ENCODE measurements around the gene BCKDHB. TPM values are rescaled to one million over a fixed set of nuclear protein-coding genes. Genes with fewer than 3 reads are reported as not detected.
A peak's percentile ranks its signal among the peaks of the same experiment; 100 is the strongest.

Gene BCKDHB
- polyA plus RNA-seq, 1 donor (not counting 4 experiments of a cell fraction or from before 2014, with no cell fraction given): 20.9 TPM

GRCh38 chr6:80161434-80161833 is 55.0 kb downstream of the BCKDHB start:
- Histone ChIP-seq H3K4me3 (ENCODE audit: control insufficient read depth in 2 of 3, extremely low read depth in 1 of 3, insufficient read depth in 2 of 3, low read depth in 1 of 3, low read length in 3 of 3) (no peak overlapping the region), H3K9me1 (ENCODE audit: control insufficient read depth, extremely low read depth, insufficient read depth, low read length) (no peaks in the 10 kb centered on the region), H2AFZ (ENCODE audit: control insufficient read depth, low read length) (no peak overlapping the region), H4K20me1 (ENCODE audit: control insufficient read depth, extremely low read depth, insufficient read depth, low read length) (no peaks in the 10 kb centered on the region), H3K4me1 (ENCODE audit: control insufficient read depth, extremely low read depth, insufficient read depth, low read length) (peaks cover 28% of the 10 kb centered on the region), H3K9me3 (ENCODE audit: control insufficient read depth, low read depth, low read length) (no peaks in the 10 kb centered on the region), H3K9ac (ENCODE audit: control insufficient read depth, extremely low read depth, insufficient read depth, low read length) (no peak overlapping the region), H3K27ac (ENCODE audit: control insufficient read depth, insufficient read depth, low read length) (no peak overlapping the region), H3K79me2 (ENCODE audit: control insufficient read depth, insufficient read depth, low read length) (no peaks in the 10 kb centered on the region), H3K36me3 (ENCODE audit: control insufficient read depth in 2 of 2, extremely low read depth in 1 of 2, insufficient read depth in 2 of 2, low read length in 2 of 2) (no peaks in the 10 kb centered on the region), H3K27me3 (ENCODE audit: control insufficient read depth, extremely low read depth, insufficient read depth, low read length) (no peaks in the 10 kb centered on the region), H3K4me2 (ENCODE audit: control insufficient read depth, extremely low read depth, insufficient read depth, low read depth, low read length) (no peak overlapping the region)
- dilution Hi-C loops (cut with MboI; ENCODE audit: extremely low pct_ligation_motif_present, low sequenced_read_pairs): no loop called here
- no peak for TF ChIP-seq EZH2 (IDR thresholded peaks at IDR 0.05; ENCODE audit: low read length)
- no peak for TF ChIP-seq CTCF (optimal IDR thresholded peaks at IDR 0.05 in 1 of 3, IDR thresholded peaks at IDR 0.05 in 1 of 3, conservative IDR thresholded peaks at IDR 0.05 in 1 of 3; ENCODE audit: extremely low read depth in 1 of 3, insufficient read depth in 2 of 3, low read length in 3 of 3)
- FAIRE-seq (peak; percentile 5), DNase-seq (ENCODE audit: low read depth, low spot score) (no peak)

- Histone ChIP-seq H3K9me3 (ENCODE audit: control insufficient read depth, low read depth, low read length) (no peaks in the 10 kb centered on the region), H3K79me2 (ENCODE audit: control insufficient read depth, insufficient read depth, low read length) (no peaks in the 10 kb centered on the region), H3K9ac (ENCODE audit: control insufficient read depth, extremely low read depth, insufficient read depth, low read length) (peak overlapping the region; percentile 1), H3K27ac (ENCODE audit: control insufficient read depth, insufficient read depth, low read length) (peak overlapping the region; percentile 60), H3K36me3 (ENCODE audit: control insufficient read depth in 2 of 2, extremely low read depth in 1 of 2, insufficient read depth in 2 of 2, low read length in 2 of 2) (no peaks in the 10 kb centered on the region), H3K27me3 (ENCODE audit: control insufficient read depth, extremely low read depth, insufficient read depth, low read length) (no peaks in the 10 kb centered on the region), H3K4me1 (ENCODE audit: control insufficient read depth, extremely low read depth, insufficient read depth, low read length) (peaks cover 28% of the 10 kb centered on the region), H3K4me2 (ENCODE audit: control insufficient read depth, extremely low read depth, insufficient read depth, low read depth, low read length) (peak overlapping the region; percentile 26), H4K20me1 (ENCODE audit: control insufficient read depth, extremely low read depth, insufficient read depth, low read length) (no peaks in the 10 kb centered on the region), H3K9me1 (ENCODE audit: control insufficient read depth, extremely low read depth, insufficient read depth, low read length) (no peaks in the 10 kb centered on the region), H3K4me3 (ENCODE audit: control insufficient read depth in 2 of 3, extremely low read depth in 1 of 3, insufficient read depth in 2 of 3, low read depth in 1 of 3, low read length in 3 of 3) (peak overlapping the region in 1 of 3 experiments; percentile 15), H2AFZ (ENCODE audit: control insufficient read depth, low read length) (peak overlapping the region; percentile 49)
- TF ChIP-seq EZH2 (IDR thresholded peaks at IDR 0.05; ENCODE audit: low read length) (no peak), CTCF (optimal IDR thresholded peaks at IDR 0.05 in 1 of 3, IDR thresholded peaks at IDR 0.05 in 1 of 3, conservative IDR thresholded peaks at IDR 0.05 in 1 of 3; ENCODE audit: extremely low read depth in 1 of 3, insufficient read depth in 2 of 3, low read length in 3 of 3) (no peak)
- dilution Hi-C loops (cut with MboI; ENCODE audit: extremely low pct_ligation_motif_present, low sequenced_read_pairs): no loop called here
- DNase-seq (ENCODE audit: low read depth, low spot score) (no peak), FAIRE-seq (peak; percentile 95)
Observed at GRCh38 chr6:80163754-80164187, 57.3 kb downstream of the BCKDHB start.
